GM12875 (cell line): ENCODE results near the gene SANBR.

Experiments used
- H3K4me3 ChIP-seq: one replicate; pipeline ENCODE4 v1.5.1; 2011; ENCODE audit warnings: low read depth, low read length, control low read depth
- CTCF ChIP-seq: IDR thresholded peaks from 2 replicates; pipeline ENCODE4 v1.5.1; 2011; ENCODE audit warnings: low read depth, mild to moderate bottlenecking, control low read depth, inconsistent platforms, low read length, moderate library complexity, borderline replicate concordance; ENCODE audit not compliant: insufficient read depth

The SANBR gene

GRCh38 chr2:61089797-61090196, 24.1 kb downstream of the SANBR start:
- no peak for TF ChIP-seq CTCF
- H3K4me3 ChIP-seq = no peak overlapping the region

DNA sequence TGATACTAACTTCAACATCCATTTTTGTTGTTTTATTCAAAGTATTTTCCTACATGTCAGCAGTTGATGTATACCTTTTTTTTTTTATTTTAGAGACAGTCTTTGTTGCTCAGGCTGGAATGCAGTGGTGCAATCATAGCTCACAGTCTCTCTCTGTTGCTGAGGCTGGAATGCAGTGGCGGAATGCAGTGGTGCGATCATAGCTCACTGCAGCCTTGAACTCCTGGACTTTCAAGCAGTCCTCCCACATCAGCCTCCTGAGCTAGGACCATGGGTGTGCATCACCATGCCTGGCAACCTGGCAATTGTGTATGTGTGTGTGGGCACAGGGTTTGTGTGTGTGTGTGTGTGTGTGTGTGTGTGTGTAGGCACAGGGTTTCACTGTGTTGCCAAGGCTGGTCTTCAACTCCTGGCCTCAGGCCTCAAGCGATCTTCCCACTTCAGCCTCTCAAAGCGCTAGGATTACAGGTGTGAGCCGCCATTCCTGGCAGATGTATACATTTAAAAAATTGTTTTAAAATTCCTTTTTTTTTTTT, 24.8 kb downstream of the SANBR start:
- no peak overlapping the region for H3K4me3 ChIP-seq
- TF ChIP-seq CTCF = no peak

GRCh38 chr2:61091485-61091884, 25.8 kb downstream of the SANBR start:
- TF ChIP-seq CTCF = no peak
- H3K4me3 ChIP-seq = no peak overlapping the region

DNA sequence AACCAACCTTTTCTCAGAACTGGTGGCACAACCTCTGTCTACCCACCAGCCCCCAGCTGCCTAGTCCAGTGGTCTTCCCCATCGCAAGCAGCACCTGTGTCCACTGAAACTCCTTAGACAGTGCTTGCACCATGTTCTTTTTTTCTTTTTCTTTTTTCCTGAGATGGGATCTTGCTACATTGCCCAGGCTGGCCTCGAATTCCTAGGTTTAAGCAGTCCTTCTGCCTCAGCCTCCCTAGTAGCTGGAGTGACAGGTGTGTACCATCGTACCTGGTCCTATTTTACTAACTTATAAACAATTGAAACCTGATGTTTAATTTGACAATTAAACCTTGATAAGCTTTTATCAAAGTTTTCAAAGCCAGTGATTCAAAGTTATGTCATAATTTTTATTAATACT, 30.8 kb downstream of the SANBR start:
- no peak for TF ChIP-seq CTCF
- H3K4me3 ChIP-seq = no peak overlapping the region

GRCh38 chr2:61100801-61101200, 35.1 kb downstream of the SANBR start:
- TF ChIP-seq CTCF = no peak
- no peak overlapping the region for H3K4me3 ChIP-seq

DNA sequence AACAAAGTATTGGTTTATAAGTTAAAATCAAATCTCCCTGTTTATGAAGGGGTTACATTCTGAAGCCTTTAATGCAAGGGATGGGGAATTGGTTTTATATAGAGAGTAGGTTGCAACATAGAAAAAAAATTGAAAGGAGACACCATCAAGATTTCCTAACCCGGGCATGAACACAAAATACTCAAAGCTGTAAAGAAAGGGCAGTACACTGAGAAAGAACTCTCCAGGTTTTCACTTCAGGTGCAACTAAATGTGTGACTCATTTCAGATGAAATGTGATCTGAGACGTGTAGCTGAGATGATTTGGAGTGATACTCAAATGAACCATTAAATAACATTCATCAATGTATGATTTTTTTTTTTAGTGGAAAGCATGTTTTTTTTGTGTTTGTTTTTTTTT, 43.6 kb downstream of the SANBR start:
- H3K4me3 ChIP-seq = no peak overlapping the region
- TF ChIP-seq CTCF = no peak

DNA sequence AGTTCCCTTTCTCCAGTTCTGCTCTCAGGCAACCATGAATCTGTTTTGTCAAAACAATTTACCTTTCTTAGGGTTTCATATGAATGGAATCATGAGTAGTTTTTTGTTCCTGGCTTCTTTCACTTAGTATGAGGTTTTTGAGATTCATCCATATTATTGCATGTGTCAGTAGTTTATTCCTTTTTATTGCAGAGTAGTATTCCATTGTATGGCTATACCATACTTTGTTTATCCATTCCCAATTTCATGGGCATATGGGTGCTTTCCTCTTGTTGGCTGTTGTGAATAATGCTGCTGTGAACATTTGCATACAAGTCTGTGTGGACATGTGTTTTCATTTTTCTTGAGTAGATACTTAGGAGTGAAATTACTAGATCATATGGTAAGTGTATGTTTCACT, 46.0 kb downstream of the SANBR start:
- H3K4me3 ChIP-seq = no peak overlapping the region
- TF ChIP-seq CTCF = no peak
